Stomach smooth muscle (tissue), 2 donors: ENCODE measurements around the gene PPP3R2.
"Not testable (repeated sequence)": the region's sequence is repeated elsewhere in the genome, so short reads cannot be mapped to it uniquely, and the experiment has no call there.

Source experiments
- H3K27ac ChIP-seq: one replicate; pipeline ENCODE4 v1.7.0; 2013; ENCODE audit warnings: mild to moderate bottlenecking, low read length, inconsistent platforms
- H3K27me3 ChIP-seq, 2 donors: one replicate each; pipeline ENCODE4 v1.7.0; 2013; ENCODE audit warnings: low read length in 2 of 2; ENCODE audit not compliant: insufficient read depth in 2 of 2, control insufficient read depth in 1 of 2
- H3K36me3 ChIP-seq, 2 donors: one replicate each; pipeline ENCODE4 v1.7.0; 2013; ENCODE audit warnings: low read length in 2 of 2; ENCODE audit not compliant: control insufficient read depth in 2 of 2, insufficient read depth in 2 of 2
- H3K4me1 ChIP-seq: one replicate; pipeline ENCODE4 v1.7.0; 2013; ENCODE audit warnings: low read length; ENCODE audit not compliant: control insufficient read depth, insufficient read depth
- H3K4me3 ChIP-seq, 2 donors: one replicate each; pipeline ENCODE4 v1.7.0; 2013; ENCODE audit warnings: low read length in 2 of 2
- H3K9ac ChIP-seq, 2 donors: one replicate each; pipeline ENCODE4 v1.7.0; 2013; ENCODE audit warnings: low read length in 2 of 2, mild to moderate bottlenecking in 1 of 2
- H3K9me3 ChIP-seq, 2 donors: one replicate each; pipeline ENCODE4 v1.7.0; 2013; ENCODE audit warnings: low read length in 2 of 2; ENCODE audit not compliant: control insufficient read depth in 2 of 2
- donor health status: healthy.
- donor health status: Pancreatic carcinoma.

The PPP3R2 gene

GRCh38 chr9:101567725-101568350 lies 26.9 kb downstream of the PPP3R2 start:
- no peaks in the 10 kb centered on the region for H3K4me1 ChIP-seq
- H3K9ac ChIP-seq, result no peak overlapping the region
- H3K27ac ChIP-seq, result no peak overlapping the region
- peaks cover 24 to 28% of the 10 kb centered on the region in 2 donors for H3K36me3 ChIP-seq
- H3K27me3 ChIP-seq, result no peaks in the 10 kb centered on the region
- H3K4me3 ChIP-seq, result no peak overlapping the region
- H3K9me3 ChIP-seq, result no peaks in the 10 kb centered on the region

GRCh38 chr9:101566904-101567724 lies 27.7 kb downstream of the PPP3R2 start:
- Histone ChIP-seq H3K9me3 (no peaks in the 10 kb centered on the region), H3K27ac (no peak overlapping the region)

DNA sequence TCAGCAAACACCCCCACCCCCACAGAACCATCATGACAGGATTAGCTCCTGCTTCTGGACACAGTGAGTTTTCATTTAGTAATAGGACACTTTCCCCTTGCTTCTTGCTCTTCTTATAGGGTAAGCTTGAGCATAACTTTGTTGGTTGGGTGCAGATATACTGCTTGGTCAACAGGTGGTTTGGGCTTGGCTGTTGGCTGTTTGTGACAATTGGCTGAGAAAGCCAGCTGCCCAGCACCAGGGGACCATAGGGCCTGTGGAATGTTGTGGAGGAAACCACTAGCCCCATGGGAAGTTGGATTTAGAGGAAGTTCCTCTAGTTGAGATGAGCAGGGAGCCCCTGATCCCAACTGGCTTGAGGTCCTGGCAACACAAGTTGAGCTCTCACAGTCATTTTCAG lies 30.5 kb downstream of the PPP3R2 start:
- no peaks in the 10 kb centered on the region for H3K4me1 ChIP-seq
- no peak overlapping the region for H3K4me3 ChIP-seq
- no peak overlapping the region for H3K27ac ChIP-seq
- no peak overlapping the region for H3K9ac ChIP-seq
- H3K36me3 ChIP-seq, result peaks cover 44 to 46% of the 10 kb centered on the region in 2 donors
- H3K9me3 ChIP-seq, result no peaks in the 10 kb centered on the region
- no peaks in the 10 kb centered on the region for H3K27me3 ChIP-seq

More at GRCh38 chr9:101566904-101567724, 27.7 kb downstream of the PPP3R2 start:
- Histone ChIP-seq H3K4me1 (no peaks in the 10 kb centered on the region), H3K27me3 (no peaks in the 10 kb centered on the region), H3K4me3 (no peak overlapping the region), H3K36me3 (peaks cover 30 to 34% of the 10 kb centered on the region in 2 donors), H3K9ac (no peak overlapping the region)

DNA sequence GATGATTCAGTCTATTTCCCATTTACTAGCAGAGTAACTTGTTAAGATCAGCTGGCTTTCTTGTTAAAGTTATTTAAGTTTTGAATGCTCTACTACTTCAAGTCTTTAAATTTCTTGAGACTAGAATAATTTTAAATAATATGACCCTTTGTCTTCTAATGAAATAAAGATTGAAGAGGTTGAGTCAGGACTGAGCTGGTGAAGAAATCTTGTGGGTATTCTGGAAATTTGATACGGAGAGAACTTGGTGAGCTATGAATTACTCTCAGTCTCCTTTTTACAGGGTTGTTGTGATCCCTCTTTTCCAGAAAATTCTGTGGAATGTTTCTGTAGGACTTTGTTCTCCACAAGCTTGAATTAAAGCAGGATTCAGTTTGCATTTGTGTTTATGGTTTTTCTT lies 31.8 kb downstream of the PPP3R2 start:
- H3K36me3 ChIP-seq, result peaks cover 44 to 48% of the 10 kb centered on the region in 2 donors
- H3K27ac ChIP-seq, result no peak overlapping the region
- no peaks in the 10 kb centered on the region for H3K4me1 ChIP-seq
- no peak overlapping the region for H3K4me3 ChIP-seq
- H3K27me3 ChIP-seq, result no peaks in the 10 kb centered on the region
- no peaks in the 10 kb centered on the region for H3K9me3 ChIP-seq
- H3K9ac ChIP-seq, result no peak overlapping the region

- Histone ChIP-seq H3K4me1 (no peaks in the 10 kb centered on the region), H3K36me3 (peaks cover 48 to 53% of the 10 kb centered on the region in 2 donors), H3K4me3 (no peak overlapping the region), H3K9me3 (no peaks in the 10 kb centered on the region), H3K9ac (no peak overlapping the region), H3K27ac (no peak overlapping the region), H3K27me3 (no peaks in the 10 kb centered on the region)
Observed at GRCh38 chr9:101561740-101562139, 33.0 kb downstream of the PPP3R2 start.

- H3K4me1 ChIP-seq, H3K9ac ChIP-seq, H3K27ac ChIP-seq, H3K4me3 ChIP-seq, H3K27me3 ChIP-seq, H3K9me3 ChIP-seq: not testable (repeated sequence)
- peaks cover 54 to 63% of the 10 kb centered on the region in 2 donors for H3K36me3 ChIP-seq
Observed at GRCh38 chr9:101549472-101550098, 45.2 kb downstream of the PPP3R2 start.

GRCh38 chr9:101543098-101543735 lies 51.6 kb downstream of the PPP3R2 start:
- Histone ChIP-seq H3K36me3 (peaks cover 32% of the 10 kb centered on the region in 2 donors), H3K27ac (no peak overlapping the region), H3K4me3 (no peak overlapping the region), H3K9ac (no peak overlapping the region), H3K4me1 (no peaks in the 10 kb centered on the region), H3K27me3 (no peaks in the 10 kb centered on the region), H3K9me3 (no peaks in the 10 kb centered on the region)
